ENCODE data around the gene FAM43A. TPM values are rescaled to one million over a fixed set of nuclear protein-coding genes. Genes with fewer than 3 reads are reported as not detected.

Gene FAM43A
- total and polyA plus RNA-seq, 2 of the 4 experiments (the other 2 are of a cell fraction): 3.0 to 11.5 TPM

GRCh38 chr3:194664857-194665256, 20.8 kb upstream of the FAM43A start:
- no peak overlapping the region for H3K23ac ChIP-seq (ENCODE audit: low read depth, low read length)
- peaks cover 19% of the 10 kb centered on the region for H3K36me3 ChIP-seq (ENCODE audit: control insufficient read depth, insufficient read depth, low read length)
- H4K8ac ChIP-seq (ENCODE audit: low read depth in 2 of 2, low read length in 2 of 2): no peak overlapping the region
- H3K9me3 ChIP-seq (ENCODE audit: control insufficient read depth, insufficient read depth, low read length): no peaks in the 10 kb centered on the region
- no peak overlapping the region for H3K27ac ChIP-seq (ENCODE audit: insufficient read depth, low read length)
- no peak overlapping the region for H2AK9ac ChIP-seq (replicated peaks; ENCODE audit: low read depth, low read length, poor library complexity)
- no peak for TF ChIP-seq CEBPB (IDR thresholded peaks at IDR 0.05; ENCODE audit: low read depth, low read length)
- no peak for TF ChIP-seq BHLHE40 (IDR thresholded peaks at IDR 0.05; ENCODE audit: low read depth, low read length)
- TF ChIP-seq SMC3 (IDR thresholded peaks at IDR 0.05; ENCODE audit: low read depth, low read length): no peak
- no peak for TF ChIP-seq CTCF (conservative IDR thresholded peaks at IDR 0.05; ENCODE audit: low read depth, low read length)
- TF ChIP-seq MAZ (IDR thresholded peaks at IDR 0.05; ENCODE audit: borderline replicate concordance, low read depth, low read length): no peak
- TF ChIP-seq ELK1 (IDR thresholded peaks at IDR 0.05; ENCODE audit: borderline replicate concordance, low read depth, low read length): no peak
- TF ChIP-seq RFX5 (IDR thresholded peaks at IDR 0.05; ENCODE audit: low read depth, low read length): no peak
- TF ChIP-seq POLR2A (IDR thresholded peaks at IDR 0.05; ENCODE audit: low read depth, low read length): no peak
- no peak for TF ChIP-seq FOS (IDR thresholded peaks at IDR 0.05; ENCODE audit: low read depth, low read length)
- TF ChIP-seq NFE2L2 (IDR thresholded peaks at IDR 0.05; ENCODE audit: low read depth, low read length): no peak
- no peak for TF ChIP-seq RAD21 (IDR thresholded peaks at IDR 0.05; ENCODE audit: low read length)
- no peak for TF ChIP-seq MAFK (IDR thresholded peaks at IDR 0.05; ENCODE audit: low read depth, low read length)
- TF ChIP-seq RCOR1 (IDR thresholded peaks at IDR 0.05; ENCODE audit: insufficient replicate concordance, low read length): no peak
- no peak for TF ChIP-seq MXI1 (IDR thresholded peaks at IDR 0.05; ENCODE audit: borderline replicate concordance, low read depth, low read length)
- TF ChIP-seq CHD1 (IDR thresholded peaks at IDR 0.05; ENCODE audit: low read depth, low read length): no peak
- no peak for TF ChIP-seq USF2 (IDR thresholded peaks at IDR 0.05; ENCODE audit: low read depth, low read length)
- no TSS peak for BruUV-seq (replicated peaks)
- no CpG with 5 or more reads among the region's 7 CpGs for WGBS, 2 experiments (ENCODE audit: extremely low coverage in 2 of 2, insufficient read length in 1 of 2)
- H4K20me1 ChIP-seq (ENCODE audit: insufficient read depth, low read length): no peaks in the 10 kb centered on the region
- no peaks in the 10 kb centered on the region for H3K9me1 ChIP-seq (ENCODE audit: insufficient read depth, low read length)
- no peaks in the 10 kb centered on the region; the same call in 1 of the 2 replicates for H3K4me1 ChIP-seq (ENCODE audit: control insufficient read depth, insufficient read depth, low read length)
- ATAC-seq (ENCODE audit: low read depth) (no peak), DNase-seq (no peak)
- no peak overlapping the region for H3K56ac ChIP-seq (ENCODE audit: extremely low read depth, insufficient read depth, low read length)
- CTCF ChIA-PET: no interaction called here
- H3K4me3 ChIP-seq (ENCODE audit: insufficient read depth, low read depth, low read length): no peak overlapping the region
- no peak overlapping the region for H4K5ac ChIP-seq (ENCODE audit: low read depth, low read length)
- no peak overlapping the region for H3K9ac ChIP-seq (ENCODE audit: low read depth, low read length)
- no peak overlapping the region for H3K18ac ChIP-seq (ENCODE audit: low read depth, low read length)
- no peak overlapping the region for H2AK5ac ChIP-seq (ENCODE audit: low read depth, low read length)
- dilution Hi-C loops (cut with HindIII; ENCODE audit: low sequenced_read_pairs, unreplicated experiment) (no loop called here), intact Hi-C loops (cut with micrococcal nuclease) (no loop called here), in situ Hi-C loops (cut with MboI; ENCODE audit: low sequenced_read_pairs) (no loop called here)
- no peak overlapping the region for H2BK15ac ChIP-seq (ENCODE audit: low read depth, low read length)
- H2AFZ ChIP-seq (replicated peaks; ENCODE audit: low read length, poor library complexity): no peak overlapping the region
- H2BK20ac ChIP-seq (ENCODE audit: low read depth, low read length): no peak overlapping the region
- no peak overlapping the region for H3K4ac ChIP-seq (ENCODE audit: low read depth, low read length)
- no peaks in the 10 kb centered on the region for H3K27me3 ChIP-seq (ENCODE audit: control insufficient read depth, insufficient read depth, low read length)
- H3K4me2 ChIP-seq (ENCODE audit: low read depth, low read length): no peak overlapping the region
- POLR2A ChIA-PET (ENCODE audit: unreplicated experiment): no interaction called here
- no peak overlapping the region for H4K91ac ChIP-seq (ENCODE audit: insufficient read depth, low read depth, low read length)
- peaks cover 15 to 17% of the 10 kb centered on the region in 2 experiments; a peak in 3 of 4 replicates for H3K79me1 ChIP-seq (ENCODE audit: low read depth in 1 of 2, low read length in 2 of 2)
- no peak overlapping the region for H2BK120ac ChIP-seq (ENCODE audit: low read depth, low read length)
- H3K14ac ChIP-seq (replicated peaks; ENCODE audit: low read depth, low read length): no peak overlapping the region
- H2BK5ac ChIP-seq (ENCODE audit: low read depth, low read length, poor library complexity, severe bottlenecking): no peak overlapping the region

Data from IMR-90 (cell line).